OCI-LY1 (cell line): ENCODE measurements around the gene ZNF814.
"Not testable (repeated sequence)": the region's sequence is repeated elsewhere in the genome, so short reads cannot be mapped to it uniquely, and the experiment has no call there.

Experiments
- H2AFZ ChIP-seq: fragments of 200-600 bp; sonication (generic), shearing (Covaris generic); 2 replicates; pipeline ENCODE4 v1.6.0; 2014; ENCODE audit warnings: antibody characterized with exemption, mild to moderate bottlenecking, low read length
- H3F3A ChIP-seq: fragments of 200-600 bp; sonication (generic), shearing (Covaris generic); 2 replicates; pipeline ENCODE4 v1.6.0; 2014; ENCODE audit warnings: mild to moderate bottlenecking, antibody characterized with exemption, low read length, moderate library complexity; ENCODE audit not compliant: insufficient read depth
- H3K27ac ChIP-seq: fragments of 200-600 bp; sonication (generic); 2 replicates; pipeline ENCODE4 v1.5.1; 2014; ENCODE audit warnings: low read length, mixed run types, mild to moderate bottlenecking, low read depth; ENCODE audit not compliant: poor library complexity, severe bottlenecking
- H3K27me3 ChIP-seq: fragments of 200-600 bp; sonication (generic); 2 replicates; pipeline ENCODE4 v1.6.0; 2014; ENCODE audit warnings: antibody characterized with exemption, mild to moderate bottlenecking, low read length, moderate library complexity; ENCODE audit not compliant: insufficient read depth
- H3K36me3 ChIP-seq: fragments of 200-600 bp; sonication (generic); 2 replicates; pipeline ENCODE4 v1.6.1; 2014; ENCODE audit warnings: mild to moderate bottlenecking, antibody characterized with exemption, low read length, moderate library complexity, mixed read lengths; ENCODE audit not compliant: insufficient read depth
- H3K4me1 ChIP-seq: fragments of 200-600 bp; sonication (generic); 2 replicates; pipeline ENCODE4 v1.5.1; 2014; ENCODE audit warnings: mild to moderate bottlenecking, low read length, moderate library complexity; ENCODE audit not compliant: insufficient read depth, severe bottlenecking
- H3K4me2 ChIP-seq: fragments of 200-600 bp; sonication (generic), shearing (Covaris generic); 2 replicates; pipeline ENCODE4 v1.6.1; 2014; ENCODE audit warnings: low read length
- H3K4me3 ChIP-seq: fragments of 200-600 bp; sonication (generic); 2 replicates; pipeline ENCODE4 v1.5.1; 2014; ENCODE audit warnings: low read length, low read depth, mild to moderate bottlenecking, mixed read lengths; ENCODE audit not compliant: poor library complexity, severe bottlenecking
- H3K79me2 ChIP-seq: fragments of 200-600 bp; shearing (Covaris generic); 2 replicates; pipeline ENCODE4 v1.6.1; 2016; ENCODE audit warnings: mixed run types, low read length, mixed read lengths; ENCODE audit not compliant: insufficient read depth
- H3K9ac ChIP-seq: fragments of 200-600 bp; sonication (generic), shearing (Covaris generic); 2 replicates; pipeline ENCODE4 v1.6.1; 2014; ENCODE audit warnings: mild to moderate bottlenecking, low read length, mixed read lengths
- H3K9me2 ChIP-seq: fragments of 200-600 bp; sonication (generic), shearing (Covaris generic); 2 replicates; pipeline ENCODE4 v1.6.1; 2014; ENCODE audit warnings: low read depth, mild to moderate bottlenecking, low read length, mixed read lengths
- H3K9me3 ChIP-seq: fragments of 200-600 bp; shearing (Covaris generic); 2 replicates; pipeline ENCODE4 v1.6.1; 2014; ENCODE audit warnings: low read length, mixed read lengths
- H4K20me1 ChIP-seq: fragments of 200-600 bp; sonication (generic), shearing (Covaris generic); 2 replicates; pipeline ENCODE4 v1.6.0; 2016; ENCODE audit warnings: mild to moderate bottlenecking, low read length; ENCODE audit not compliant: insufficient read depth
- EZH2 ChIP-seq: fragments of 200-600 bp; sonication (generic), shearing (Covaris generic); IDR thresholded peaks from 2 replicates; pipeline ENCODE4 v1.8.0; 2017; ENCODE audit warnings: borderline replicate concordance, mixed run types, mild to moderate bottlenecking, antibody characterized with exemption, low read length, moderate library complexity, mixed read lengths
- TF ChIP-seq, protein P1 (sequence below): fragments of 200-600 bp; sonication (generic), shearing (Covaris generic); IDR thresholded peaks from 2 replicates; pipeline ENCODE4 v1.5.1; 2017; ENCODE audit warnings: mild to moderate bottlenecking, antibody characterized with exemption, low read length, moderate library complexity, mixed read lengths

Gene ZNF814

DNA sequence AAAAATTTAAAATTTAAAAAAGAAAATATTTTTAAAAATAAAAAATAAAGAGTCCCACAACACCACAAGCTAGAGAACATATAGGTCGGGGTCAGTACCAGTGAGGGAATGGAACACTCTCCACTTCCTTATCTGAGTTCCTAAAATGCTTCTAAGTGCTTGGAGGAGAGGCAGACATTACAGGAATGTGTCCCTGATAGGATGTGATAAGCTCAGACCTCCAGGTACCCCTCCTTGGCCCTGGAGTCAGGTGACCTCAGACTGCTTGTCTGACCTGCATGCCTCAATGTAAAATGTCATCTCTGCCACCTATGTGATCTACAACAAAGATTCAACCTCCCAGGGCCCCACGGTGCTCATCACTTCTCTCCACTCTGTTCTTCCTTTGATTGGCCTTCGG is 2.8 kb downstream of the ZNF814 start:
- H3F3A ChIP-seq = no peaks in the 10 kb centered on the region
- H3K4me3 ChIP-seq = no peak overlapping the region
- no peaks in the 10 kb centered on the region for H4K20me1 ChIP-seq
- H3K4me1 ChIP-seq = peaks cover 17% of the 10 kb centered on the region
- no peak overlapping the region for H3K9ac ChIP-seq
- TF ChIP-seq, protein P1, sequence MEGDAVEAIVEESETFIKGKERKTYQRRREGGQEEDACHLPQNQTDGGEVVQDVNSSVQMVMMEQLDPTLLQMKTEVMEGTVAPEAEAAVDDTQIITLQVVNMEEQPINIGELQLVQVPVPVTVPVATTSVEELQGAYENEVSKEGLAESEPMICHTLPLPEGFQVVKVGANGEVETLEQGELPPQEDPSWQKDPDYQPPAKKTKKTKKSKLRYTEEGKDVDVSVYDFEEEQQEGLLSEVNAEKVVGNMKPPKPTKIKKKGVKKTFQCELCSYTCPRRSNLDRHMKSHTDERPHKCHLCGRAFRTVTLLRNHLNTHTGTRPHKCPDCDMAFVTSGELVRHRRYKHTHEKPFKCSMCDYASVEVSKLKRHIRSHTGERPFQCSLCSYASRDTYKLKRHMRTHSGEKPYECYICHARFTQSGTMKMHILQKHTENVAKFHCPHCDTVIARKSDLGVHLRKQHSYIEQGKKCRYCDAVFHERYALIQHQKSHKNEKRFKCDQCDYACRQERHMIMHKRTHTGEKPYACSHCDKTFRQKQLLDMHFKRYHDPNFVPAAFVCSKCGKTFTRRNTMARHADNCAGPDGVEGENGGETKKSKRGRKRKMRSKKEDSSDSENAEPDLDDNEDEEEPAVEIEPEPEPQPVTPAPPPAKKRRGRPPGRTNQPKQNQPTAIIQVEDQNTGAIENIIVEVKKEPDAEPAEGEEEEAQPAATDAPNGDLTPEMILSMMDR = no peak
- no peak for TF ChIP-seq EZH2
- H3K27me3 ChIP-seq = no peaks in the 10 kb centered on the region
- no peak overlapping the region for H3K27ac ChIP-seq
- peaks cover 63% of the 10 kb centered on the region for H3K36me3 ChIP-seq
- H3K9me3 ChIP-seq = peaks cover 3% of the 10 kb centered on the region; the same call in 1 of the 2 replicates
- peaks cover 29% of the 10 kb centered on the region for H3K79me2 ChIP-seq
- no peak overlapping the region for H3K4me2 ChIP-seq
- no peaks in the 10 kb centered on the region for H3K9me2 ChIP-seq
- H2AFZ ChIP-seq = no peak overlapping the region

DNA sequence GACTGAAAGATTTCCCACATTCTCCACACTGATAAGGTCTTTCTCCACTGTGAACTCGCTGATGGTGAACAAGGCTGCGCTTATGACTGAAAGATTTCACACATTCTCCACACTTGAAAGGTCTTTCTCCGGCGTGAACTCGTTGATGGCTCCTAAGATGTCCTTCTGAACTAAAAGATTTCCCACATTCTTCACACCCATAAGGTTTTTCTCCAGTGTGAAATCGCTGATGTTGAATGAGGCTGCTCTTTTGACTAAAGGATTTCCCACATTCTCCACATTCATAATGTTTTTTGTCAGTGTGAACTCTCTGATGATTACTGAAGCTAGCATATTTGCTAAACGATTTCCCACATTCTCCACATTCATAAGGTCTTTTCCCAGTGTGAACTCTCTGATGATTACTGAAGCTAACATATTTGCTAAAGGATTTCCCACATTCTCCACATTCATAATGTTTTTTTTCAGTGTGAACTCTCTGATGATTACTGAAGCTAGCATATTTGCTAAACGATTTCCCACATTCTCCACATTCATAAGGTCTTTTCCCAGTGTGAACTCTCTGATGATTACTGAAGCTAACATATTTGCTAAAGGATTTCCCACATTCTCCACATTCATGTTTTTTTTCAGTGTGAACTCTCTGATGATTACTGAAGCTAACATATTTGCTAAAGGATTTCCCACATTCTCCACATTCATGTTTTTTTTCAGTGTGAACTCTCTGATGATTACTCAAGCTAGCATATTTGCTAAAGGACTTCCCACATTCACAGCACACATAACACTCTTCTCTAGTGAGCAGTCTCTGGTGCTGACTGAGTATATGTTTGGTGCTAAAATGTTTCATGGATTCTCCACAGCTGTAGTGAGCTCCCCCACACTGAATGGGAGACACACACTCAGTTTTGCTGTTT is 14.7 kb downstream of the ZNF814 start:
- H3K36me3 ChIP-seq = peaks cover 87% of the 10 kb centered on the region
- not testable (repeated sequence) for H3K27ac ChIP-seq
- peaks cover 41% of the 10 kb centered on the region for H3K9me3 ChIP-seq

DNA sequence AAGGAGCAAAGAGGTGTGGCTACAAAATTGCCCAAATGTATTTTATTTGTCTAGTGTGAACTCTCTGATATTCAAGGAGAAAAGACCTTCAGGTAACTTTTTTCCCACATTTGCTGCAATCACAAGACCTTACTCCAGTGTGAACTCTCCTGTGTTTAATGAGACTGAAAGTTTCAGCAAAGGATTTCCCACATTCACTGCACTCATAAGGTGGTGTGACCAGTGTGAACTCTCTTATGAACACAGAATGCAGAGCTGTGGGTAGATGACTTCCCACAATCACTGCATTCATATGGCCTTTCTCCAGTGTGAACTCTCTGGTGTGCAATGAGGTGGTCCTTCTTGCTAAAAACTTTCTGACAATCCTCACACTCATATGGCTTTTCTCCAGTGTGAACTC is 16.4 kb downstream of the ZNF814 start:
- Histone ChIP-seq H3K36me3 (peaks cover 88% of the 10 kb centered on the region), H3K9me2 (no peaks in the 10 kb centered on the region), H3K27ac (no peak overlapping the region), H3K4me2 (no peak overlapping the region), H3K79me2 (no peaks in the 10 kb centered on the region), H3K4me3 (no peak overlapping the region), H3F3A (0 out of 2 replicates have a peak, but pooled peaks cover 4% of the 10 kb centered on the region), H2AFZ (no peak overlapping the region), H3K4me1 (no peaks in the 10 kb centered on the region), H3K27me3 (no peaks in the 10 kb centered on the region), H3K9ac (no peak overlapping the region), H4K20me1 (no peaks in the 10 kb centered on the region), H3K9me3 (peaks cover 46% of the 10 kb centered on the region)
- no peak for TF ChIP-seq EZH2
- TF ChIP-seq, protein P1 = no peak

More for the DNA sequence above, 14.7 kb downstream of the ZNF814 start:
- H3K27me3 ChIP-seq, H3K4me2 ChIP-seq, H4K20me1 ChIP-seq, H3K4me1 ChIP-seq, H3K9me2 ChIP-seq, H3K4me3 ChIP-seq, H3F3A ChIP-seq, H3K9ac ChIP-seq, H2AFZ ChIP-seq, H3K79me2 ChIP-seq: not testable (repeated sequence)
